H9 (cell line): ENCODE measurements around the gene BANF1. TPM values are rescaled to one million over a fixed set of nuclear protein-coding genes. Genes with fewer than 3 reads are reported as not detected.
A peak's percentile ranks its signal among the peaks of the same experiment; 100 is the strongest.

Experiments
- DNase-seq: peaks from one replicate; pipeline ENCODE4 v3.0.0-alpha.2; 2017
- H2AFZ ChIP-seq: one replicate; pipeline ENCODE4 v1.6.1; 2013; ENCODE audit warnings: mild to moderate bottlenecking, low read length, control low read depth, moderate library complexity
- H2AK5ac ChIP-seq: 2 replicates; pipeline ENCODE4 v1.6.1; 2013; ENCODE audit warnings: low read length, control low read depth, mixed read lengths; ENCODE audit not compliant: insufficient read length
- H2BK120ac ChIP-seq: one replicate; pipeline ENCODE4 v1.6.1; 2013; ENCODE audit warnings: low read depth, mild to moderate bottlenecking, low read length, control low read depth, inconsistent platforms; ENCODE audit not compliant: poor library complexity, severe bottlenecking
- H2BK12ac ChIP-seq: 2 replicates; pipeline ENCODE4 v1.6.1; 2013; ENCODE audit warnings: low read length, control low read depth, mixed read lengths, low read depth; ENCODE audit not compliant: insufficient read length
- H2BK15ac ChIP-seq: 2 replicates; pipeline ENCODE4 v1.6.1; 2013; ENCODE audit warnings: low read depth, low read length, control low read depth
- H2BK20ac ChIP-seq: one replicate; pipeline ENCODE4 v1.6.1; 2013; ENCODE audit warnings: low read depth, mild to moderate bottlenecking, low read length, control low read depth, inconsistent platforms; ENCODE audit not compliant: poor library complexity, severe bottlenecking
- H2BK5ac ChIP-seq: 2 replicates; pipeline ENCODE4 v1.6.1; 2013; ENCODE audit warnings: low read length, control low read depth, mixed read lengths; ENCODE audit not compliant: insufficient read length
- H3K14ac ChIP-seq: 2 replicates; pipeline ENCODE4 v1.6.1; 2013; ENCODE audit warnings: low read length, control low read depth; ENCODE audit not compliant: insufficient read depth
- H3K18ac ChIP-seq: 2 replicates; pipeline ENCODE4 v1.6.1; 2013; ENCODE audit warnings: low read depth, mild to moderate bottlenecking, mixed read lengths, low read length, control low read depth; ENCODE audit not compliant: insufficient read length
- H3K23ac ChIP-seq: 2 replicates; pipeline ENCODE4 v1.6.1; 2013; ENCODE audit warnings: low read length, control low read depth, mixed read lengths, low read depth; ENCODE audit not compliant: insufficient read length
- H3K23me2 ChIP-seq: 2 replicates; pipeline ENCODE4 v1.6.1; 2013; ENCODE audit warnings: low read depth, mild to moderate bottlenecking, mixed read lengths, low read length, control low read depth; ENCODE audit not compliant: insufficient read length, poor library complexity, severe bottlenecking
- H3K27ac ChIP-seq: 2 replicates; pipeline ENCODE4 v1.5.1; 2013; ENCODE audit warnings: low read length, control low read depth, mixed read lengths, low read depth; ENCODE audit not compliant: insufficient read length
- H3K27me3 ChIP-seq: 2 replicates; pipeline ENCODE4 v1.6.1; 2013; ENCODE audit warnings: low read length, control low read depth, inconsistent platforms; ENCODE audit not compliant: insufficient read depth
- H3K4ac ChIP-seq: 2 replicates; pipeline ENCODE4 v1.6.1; 2013; ENCODE audit warnings: low read depth, mild to moderate bottlenecking, control low read depth, inconsistent platforms, low read length, moderate library complexity
- H3K4me1 ChIP-seq: 2 replicates; pipeline ENCODE4 v1.6.1; 2013; ENCODE audit warnings: low read length, control low read depth, inconsistent platforms; ENCODE audit not compliant: insufficient read depth
- H3K4me2 ChIP-seq: 2 replicates; pipeline ENCODE4 v1.6.1; 2013; ENCODE audit warnings: low read length, control low read depth, mixed read lengths; ENCODE audit not compliant: insufficient read length, insufficient read depth
- H3K56ac ChIP-seq: 2 replicates; pipeline ENCODE4 v1.6.1; 2013; ENCODE audit warnings: low read depth, mild to moderate bottlenecking, mixed read lengths, low read length, control low read depth; ENCODE audit not compliant: insufficient read length
- H3K79me1 ChIP-seq: 2 replicates; pipeline ENCODE4 v1.6.1; 2013; ENCODE audit warnings: low read depth, mild to moderate bottlenecking, moderate library complexity, low read length, control low read depth, inconsistent platforms; ENCODE audit not compliant: insufficient read depth, poor library complexity, severe bottlenecking
- H3K79me2 ChIP-seq: 2 replicates; pipeline ENCODE4 v1.6.1; 2013; ENCODE audit warnings: low read length, control low read depth, inconsistent platforms; ENCODE audit not compliant: insufficient read depth
- H3K9ac ChIP-seq: 2 replicates; pipeline ENCODE4 v1.6.1; 2013; ENCODE audit warnings: low read length, control low read depth, mixed read lengths; ENCODE audit not compliant: insufficient read length; ENCODE audit errors: extremely low read depth
- H3K9me3 ChIP-seq: one replicate; pipeline ENCODE4 v1.6.1; 2013; ENCODE audit warnings: low read depth, low read length, inconsistent platforms; ENCODE audit not compliant: control insufficient read depth
- H3T11ph ChIP-seq: one replicate; pipeline ENCODE4 v1.6.1; 2013; ENCODE audit warnings: mild to moderate bottlenecking, low read length, control low read depth, inconsistent platforms
- H4K20me1 ChIP-seq: one replicate; pipeline ENCODE4 v1.6.1; 2013; ENCODE audit not compliant: control insufficient read depth, insufficient read length, insufficient read depth
- H4K5ac ChIP-seq: 2 replicates; pipeline ENCODE4 v1.6.1; 2013; ENCODE audit warnings: low read depth, mild to moderate bottlenecking, mixed read lengths, low read length, control low read depth; ENCODE audit not compliant: insufficient read length
- H4K8ac ChIP-seq: replicated peaks from 2 replicates; pipeline ENCODE4 v1.6.1; 2013; ENCODE audit warnings: low read length, control low read depth, mixed read lengths, low read depth; ENCODE audit not compliant: insufficient read length
- H4K91ac ChIP-seq: 2 replicates; pipeline ENCODE4 v1.6.1; 2013; ENCODE audit warnings: low read depth, mild to moderate bottlenecking, moderate library complexity, mixed read lengths, low read length, control low read depth; ENCODE audit not compliant: insufficient read length
- H3K27ac Mint-ChIP-seq, 3 experiments: 2 replicates in 2 of 3; 3 replicates in 1 of 3; pipeline ENCODE4 v1.8.0; 2020 to 2021; ENCODE audit warnings: mixed read lengths in 3 of 3, mild to moderate bottlenecking in 1 of 3, moderate library complexity in 1 of 3
- H3K27me3 Mint-ChIP-seq: 2 replicates; pipeline ENCODE4 v1.8.0; 2021; ENCODE audit warnings: low read depth, mild to moderate bottlenecking, moderate library complexity, mixed read lengths
- H3K36me3 Mint-ChIP-seq, 3 experiments: 2 replicates in 2 of 3; 3 replicates in 1 of 3; pipeline ENCODE4 v1.8.0; 2020 to 2021; ENCODE audit warnings: low read depth in 3 of 3, mixed read lengths in 3 of 3; ENCODE audit not compliant: insufficient read depth in 1 of 3
- H3K4me1 Mint-ChIP-seq, 2 experiments: 2 replicates each; pipeline ENCODE4 v1.8.0; 2020; ENCODE audit warnings: mixed read lengths in 2 of 2
- H3K4me3 Mint-ChIP-seq, 2 experiments: 2 replicates in 1 of 2; 3 replicates in 1 of 2; pipeline ENCODE4 v1.8.0; 2020 to 2021; ENCODE audit warnings: mild to moderate bottlenecking in 2 of 2, mixed read lengths in 2 of 2, moderate library complexity in 1 of 2
- H3K9me3 Mint-ChIP-seq, 2 experiments: 2 replicates in 1 of 2; 3 replicates in 1 of 2; pipeline ENCODE4 v1.8.0; 2020; ENCODE audit warnings: mild to moderate bottlenecking in 2 of 2, mixed read lengths in 2 of 2, moderate library complexity in 1 of 2
- WGBS: extraction: QIAGEN DNeasy Blood & Tissue Kit; methylation state at CpG from one replicate; pipeline ENCODE4 v1.1.7; 2013; ENCODE audit warnings: missing lambda C conversion rate, low lambda C conversion rate, mixed read lengths; ENCODE audit not compliant: insufficient read length; ENCODE audit errors: extremely low coverage; 5-methylcytosine and 5-hydroxymethylcytosine counted together
- total RNA-seq: library from RNA; stranded (reverse); gene quantifications from 2 replicates; pipeline ENCODE4 v1.2.1, GENCODE V29; 2021
- TF ChIP-seq, protein P1 (sequence below): fragments of 200-600 bp; sonication (generic); conservative IDR thresholded peaks from 3 replicates; pipeline ENCODE4 v1.8.0; 2021; ENCODE audit warnings: antibody characterized with exemption, mild to moderate bottlenecking

BANF1 gene
- total RNA-seq, 1 experiment from 2014 or later: 346 TPM

DNA sequence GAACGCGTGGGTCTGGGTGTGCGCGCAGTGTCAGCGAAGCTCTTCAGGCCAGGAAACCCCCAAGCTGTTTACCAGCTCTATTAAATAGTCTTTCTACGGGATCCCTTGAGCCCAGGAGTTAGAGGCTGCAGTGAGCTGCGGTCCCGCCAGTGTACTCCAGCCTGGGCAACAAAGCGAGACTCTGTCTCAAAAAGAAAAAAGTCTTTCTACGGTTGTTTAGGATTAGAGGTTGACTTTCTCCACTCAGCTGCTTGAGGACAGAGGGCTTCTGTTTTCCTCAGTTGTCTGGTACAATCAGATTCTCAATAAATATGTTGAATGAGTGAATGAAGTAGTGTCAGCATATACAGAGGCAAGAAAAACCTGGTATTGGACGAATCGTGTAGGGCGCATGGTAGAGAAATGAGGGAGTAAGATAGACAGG lies 40.1 kb upstream of the BANF1 start:
- no peaks in the 10 kb centered on the region for H3K9me3 ChIP-seq
- peak overlapping the region; percentile 93 to 94 for H3K4me3 Mint-ChIP-seq

More for the DNA sequence above, 40.1 kb upstream of the BANF1 start:
- H3K4me2 ChIP-seq: peak overlapping the region; percentile 77
- no peaks in the 10 kb centered on the region for H4K20me1 ChIP-seq
- H4K5ac ChIP-seq: no peak overlapping the region
- H3K79me1 ChIP-seq: peaks cover 5% of the 10 kb centered on the region
- no peak overlapping the region for H3T11ph ChIP-seq
- H3K23ac ChIP-seq: no peak overlapping the region
- no peak overlapping the region for H2BK120ac ChIP-seq
- TF ChIP-seq, protein P1, sequence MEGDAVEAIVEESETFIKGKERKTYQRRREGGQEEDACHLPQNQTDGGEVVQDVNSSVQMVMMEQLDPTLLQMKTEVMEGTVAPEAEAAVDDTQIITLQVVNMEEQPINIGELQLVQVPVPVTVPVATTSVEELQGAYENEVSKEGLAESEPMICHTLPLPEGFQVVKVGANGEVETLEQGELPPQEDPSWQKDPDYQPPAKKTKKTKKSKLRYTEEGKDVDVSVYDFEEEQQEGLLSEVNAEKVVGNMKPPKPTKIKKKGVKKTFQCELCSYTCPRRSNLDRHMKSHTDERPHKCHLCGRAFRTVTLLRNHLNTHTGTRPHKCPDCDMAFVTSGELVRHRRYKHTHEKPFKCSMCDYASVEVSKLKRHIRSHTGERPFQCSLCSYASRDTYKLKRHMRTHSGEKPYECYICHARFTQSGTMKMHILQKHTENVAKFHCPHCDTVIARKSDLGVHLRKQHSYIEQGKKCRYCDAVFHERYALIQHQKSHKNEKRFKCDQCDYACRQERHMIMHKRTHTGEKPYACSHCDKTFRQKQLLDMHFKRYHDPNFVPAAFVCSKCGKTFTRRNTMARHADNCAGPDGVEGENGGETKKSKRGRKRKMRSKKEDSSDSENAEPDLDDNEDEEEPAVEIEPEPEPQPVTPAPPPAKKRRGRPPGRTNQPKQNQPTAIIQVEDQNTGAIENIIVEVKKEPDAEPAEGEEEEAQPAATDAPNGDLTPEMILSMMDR: no peak
- Mint-ChIP-seq H3K27me3 (no peaks in the 10 kb centered on the region; the same call in 1 of the 2 replicates), H3K9me3 (no peaks in the 10 kb centered on the region; a peak in 1 of 5 replicates), H3K36me3 (peaks cover 26 to 44% (median 36%) of the 10 kb centered on the region in 3 experiments), H3K4me1 (peaks cover 11 to 16% of the 10 kb centered on the region in 2 experiments), H3K27ac (peak overlapping the region in 2 of 3 experiments; percentile 10 to 69; a peak in 4 of 7 replicates)
- H4K91ac ChIP-seq: no peak overlapping the region
- WGBS: no CpG with 5 or more reads among the region's 13 CpGs
- H2BK20ac ChIP-seq: no peak overlapping the region
- H3K14ac ChIP-seq: no peak overlapping the region
- H2AFZ ChIP-seq: no peak overlapping the region
- H3K79me2 ChIP-seq: peaks cover 10% of the 10 kb centered on the region; the same call in 1 of the 2 replicates
- H3K56ac ChIP-seq: no peak overlapping the region
- no peak overlapping the region for H2AK5ac ChIP-seq
- no peak overlapping the region for H3K4ac ChIP-seq
- H3K27me3 ChIP-seq: no peaks in the 10 kb centered on the region
- H2BK15ac ChIP-seq: no peak overlapping the region
- no peak overlapping the region for H4K8ac ChIP-seq
- peaks cover 3% of the 10 kb centered on the region; the same call in 1 of the 2 replicates for H3K4me1 ChIP-seq
- peak overlapping the region; percentile 6 for H3K9ac ChIP-seq
- no peak overlapping the region for H2BK5ac ChIP-seq
- H3K18ac ChIP-seq: no peak overlapping the region
- DNase-seq: no peak
- no peak overlapping the region for H2BK12ac ChIP-seq
- peaks cover 3% of the 10 kb centered on the region for H3K23me2 ChIP-seq
- no peak overlapping the region for H3K27ac ChIP-seq
